ENCODE results near the gene SETDB1. TPM values are rescaled to one million over a fixed set of nuclear protein-coding genes. Genes with fewer than 3 reads are reported as not detected.
A peak's percentile ranks its signal among the peaks of the same experiment; 100 is the strongest.
"Not testable (repeated sequence)": the region's sequence is repeated elsewhere in the genome, so short reads cannot be mapped to it uniquely, and the experiment has no call there.

SETDB1 gene
- 33.0 and 51.1 TPM in 2 replicates for total RNA-seq

DNA sequence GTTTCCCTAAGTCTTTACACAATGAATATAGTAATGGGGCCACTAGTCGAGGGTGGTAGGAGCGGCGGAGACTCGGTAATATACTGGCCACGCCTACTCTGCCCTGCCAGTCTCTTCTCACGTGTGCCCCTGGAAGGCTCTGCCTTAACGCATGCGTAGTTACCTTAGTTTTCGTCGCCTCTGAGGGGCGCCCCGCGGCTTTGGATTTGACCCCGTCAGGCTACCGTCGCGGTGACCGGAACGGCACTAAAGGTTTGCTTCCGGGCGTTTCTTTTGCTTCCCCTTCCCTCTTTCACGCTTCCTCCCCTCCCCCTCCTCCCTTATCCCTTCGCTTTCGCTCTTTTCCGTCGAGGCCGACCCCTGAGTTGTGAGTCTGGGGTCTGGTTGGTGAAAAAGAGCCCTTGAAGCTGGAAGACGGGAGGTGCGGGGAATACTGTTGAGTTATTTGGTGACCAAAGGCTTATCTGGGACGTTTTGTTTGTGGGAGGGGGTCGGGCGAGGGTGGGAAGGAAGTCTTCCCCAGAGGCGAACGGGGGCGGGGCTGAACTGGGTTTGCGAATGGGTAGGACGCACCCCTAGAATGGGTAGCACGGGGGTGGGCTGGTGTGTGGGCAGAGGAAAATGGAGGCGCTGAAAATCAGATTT lies at the start of gene SETDB1:
Gene SETDB1 (plus strand): TSS at position 267 of the 645 bp plus-strand sequence. CDS start 1,352 bp downstream, outside the sequence.
- peak; percentile 93 for DNase-seq (ENCODE audit: low read depth)

DNA sequence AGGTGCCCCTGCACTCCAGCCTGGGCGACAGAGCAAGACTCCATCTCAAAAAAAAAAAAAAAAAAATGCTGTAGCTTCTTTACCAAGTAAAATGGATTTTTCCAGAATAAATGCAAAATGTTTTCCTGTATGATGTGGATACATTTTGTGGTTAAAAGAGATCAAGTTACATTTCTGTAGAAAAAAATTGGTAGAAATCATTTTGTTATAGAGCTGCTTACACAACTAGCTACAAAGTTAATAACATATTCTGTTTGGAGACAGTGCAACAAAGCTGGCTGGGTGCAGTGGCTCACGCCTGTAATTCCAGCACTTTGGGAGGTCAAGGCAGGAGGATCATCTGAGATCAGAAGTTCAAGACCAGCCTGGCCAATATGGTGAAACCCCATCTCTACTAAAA lies 47.2 kb upstream of the SETDB1 start:
- not testable (repeated sequence) for DNase-seq (ENCODE audit: low read depth)

DNA sequence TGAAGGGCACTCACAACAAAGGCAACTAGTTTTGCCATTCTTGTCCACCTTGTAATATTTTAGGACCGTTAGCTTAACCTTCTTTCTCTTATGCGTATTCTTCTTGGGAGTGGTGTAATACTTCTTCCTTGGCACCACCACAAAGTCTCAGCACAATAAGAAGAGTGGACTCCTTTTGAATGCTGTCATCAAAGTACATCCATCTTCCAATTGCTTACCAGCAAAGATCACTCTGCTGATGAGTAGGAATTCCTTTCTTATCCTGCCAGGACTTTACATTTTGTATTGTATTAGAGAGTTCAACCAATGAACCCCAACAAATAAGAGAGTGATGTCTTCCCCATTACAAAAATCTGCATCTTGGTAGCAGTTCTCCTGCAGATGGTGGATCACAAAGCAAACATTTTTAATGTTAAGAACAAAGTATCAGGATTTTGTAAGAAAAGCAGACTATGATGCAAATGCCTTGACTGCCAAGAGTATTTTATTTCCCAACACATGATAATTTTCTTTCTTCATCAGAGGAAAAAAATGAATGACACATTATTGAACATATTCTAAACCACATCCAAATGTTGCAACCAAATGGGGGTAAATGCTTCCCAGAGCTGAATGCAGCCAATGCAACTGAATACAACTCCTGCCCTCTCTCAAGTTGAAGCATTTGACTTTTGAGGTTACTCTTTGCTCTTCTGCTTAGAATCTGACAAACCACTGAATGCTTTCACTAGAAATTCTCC lies 44.7 kb upstream of the SETDB1 start:
- DNase-seq (ENCODE audit: low read depth) = peak; percentile 75

DNA sequence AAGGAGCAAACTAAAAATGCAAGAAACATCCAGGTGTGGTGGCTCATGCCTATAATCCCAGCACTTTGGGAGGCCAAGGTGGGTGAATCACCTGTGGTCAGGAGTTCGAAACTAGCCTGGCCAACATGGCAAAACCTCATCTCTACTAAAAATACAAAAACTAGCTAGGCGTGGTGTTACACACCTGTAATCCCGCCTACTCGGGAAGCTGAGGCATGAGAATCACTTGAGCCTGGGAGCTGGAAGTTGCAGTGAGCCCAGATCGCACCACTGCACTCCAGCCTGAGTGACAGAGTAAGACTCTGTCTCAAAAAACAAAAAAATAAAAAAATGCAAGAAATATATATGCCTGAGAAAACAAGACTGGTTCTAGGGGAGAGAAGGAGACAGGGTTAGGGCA lies 43.0 kb upstream of the SETDB1 start:
- DNase-seq (ENCODE audit: low read depth) = not testable (repeated sequence)

DNA sequence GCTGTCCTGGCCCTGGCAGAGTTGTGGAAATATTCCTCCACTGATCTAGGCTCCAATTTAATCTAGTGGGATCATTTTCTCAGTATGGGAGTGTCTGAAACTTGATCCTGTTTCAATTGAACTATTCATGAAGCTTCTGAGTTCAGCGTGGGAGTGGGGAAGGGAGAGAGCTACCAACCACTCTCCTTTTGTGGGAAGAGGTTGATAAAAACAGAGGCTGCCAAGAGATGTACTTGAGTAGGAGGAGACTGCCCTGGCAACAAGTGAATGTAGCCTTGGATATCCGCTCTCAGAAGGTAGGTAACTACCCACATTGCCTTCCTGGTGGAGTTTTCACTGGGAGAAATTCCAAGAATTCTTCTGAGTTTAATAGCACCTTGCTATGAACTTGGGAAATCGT lies 39.1 kb upstream of the SETDB1 start, which contains the start of gene CTXND2:
Gene CTXND2 (plus strand): TSS at position 119 of the 400 bp plus-strand sequence. CDS start 25,179 bp downstream, outside the sequence.
- DNase-seq (ENCODE audit: low read depth) = peak; percentile 73

DNA sequence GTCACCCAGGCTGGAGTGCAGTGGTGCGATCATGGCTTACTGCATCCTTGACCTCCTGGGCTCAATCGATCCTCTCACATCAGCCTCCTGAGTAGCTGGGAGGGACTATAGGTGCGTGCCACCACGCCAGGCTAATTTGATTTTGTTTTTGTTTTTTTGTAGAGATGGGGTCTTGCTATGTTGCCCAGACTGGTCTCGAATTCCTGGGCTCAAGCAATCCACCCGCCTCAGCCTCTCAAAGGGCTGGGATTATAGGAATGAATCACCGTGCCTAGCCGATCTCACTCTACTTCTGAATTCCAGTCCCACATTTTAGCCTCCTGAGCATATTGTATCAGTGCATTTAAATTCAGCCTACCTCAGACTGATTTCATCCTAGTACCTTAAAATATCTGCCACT lies 37.4 kb upstream of the SETDB1 start:
- no peak for DNase-seq (ENCODE audit: low read depth)

DNA sequence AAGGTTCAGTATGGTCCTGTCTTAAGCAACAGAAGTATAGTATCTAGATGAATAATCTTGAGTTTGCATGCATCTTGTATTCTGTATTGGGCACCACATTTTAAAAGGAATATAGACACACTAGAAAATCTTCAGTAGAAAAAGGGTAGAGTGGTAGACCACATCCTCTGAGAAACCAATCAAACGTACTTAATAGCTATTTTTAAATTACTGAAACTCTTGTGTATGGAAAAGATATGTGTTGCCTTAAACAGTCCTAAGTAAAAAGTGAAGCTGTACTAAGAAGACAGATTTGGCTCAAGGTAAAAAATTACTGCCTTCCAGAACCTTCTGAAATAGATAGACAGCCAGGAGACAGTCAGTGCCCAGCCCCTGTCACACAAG lies 36.1 kb upstream of the SETDB1 start:
- no peak for DNase-seq (ENCODE audit: low read depth)

DNA sequence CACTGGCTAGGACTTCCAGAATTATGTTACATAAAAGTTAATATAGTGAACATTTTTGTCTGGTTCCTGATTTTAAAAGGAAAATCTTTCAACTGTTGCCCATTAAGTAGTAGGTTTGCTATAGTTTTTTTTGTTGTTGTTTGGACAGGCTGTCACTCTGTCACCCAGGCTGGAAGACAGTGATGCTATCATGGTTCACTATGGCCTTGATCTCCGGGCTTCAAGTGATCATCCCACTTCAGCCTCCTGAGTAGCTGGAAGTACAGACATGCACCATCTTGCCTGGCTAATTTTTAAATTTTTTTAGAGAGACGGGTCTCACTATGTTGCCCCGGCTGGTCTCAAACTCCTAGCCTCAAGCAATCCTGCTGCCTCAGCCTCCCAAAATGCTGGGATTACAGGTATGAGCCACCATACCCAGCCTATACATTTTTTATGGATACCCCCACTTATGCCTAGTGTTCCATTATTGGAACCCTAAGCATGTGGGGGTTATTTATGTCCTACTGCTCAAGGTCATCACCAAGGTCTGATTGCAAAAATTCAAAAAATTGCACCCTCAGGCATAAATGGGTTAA lies 32.7 kb upstream of the SETDB1 start:
- DNase-seq (ENCODE audit: low read depth) = no peak

DNA sequence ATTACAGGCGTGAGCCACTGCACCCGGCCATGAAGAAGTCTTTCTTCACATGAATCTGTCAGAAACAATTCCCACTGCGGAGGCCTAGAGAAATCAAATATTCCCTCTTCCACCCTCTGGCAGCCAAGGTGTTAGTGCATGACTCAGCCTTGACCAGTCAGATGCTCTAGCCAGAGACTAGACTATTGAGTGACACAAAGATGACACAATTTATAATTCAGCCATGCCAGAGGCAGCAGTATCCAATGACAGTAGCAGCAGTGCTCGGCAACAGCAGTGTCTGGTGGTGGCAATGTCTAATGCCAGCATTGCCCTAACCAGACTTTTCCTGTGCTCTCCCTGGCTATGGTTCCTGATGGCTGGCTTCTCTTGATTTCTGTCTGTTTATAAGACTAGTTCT lies 30.5 kb upstream of the SETDB1 start:
- DNase-seq (ENCODE audit: low read depth) = peak; percentile 41

DNA sequence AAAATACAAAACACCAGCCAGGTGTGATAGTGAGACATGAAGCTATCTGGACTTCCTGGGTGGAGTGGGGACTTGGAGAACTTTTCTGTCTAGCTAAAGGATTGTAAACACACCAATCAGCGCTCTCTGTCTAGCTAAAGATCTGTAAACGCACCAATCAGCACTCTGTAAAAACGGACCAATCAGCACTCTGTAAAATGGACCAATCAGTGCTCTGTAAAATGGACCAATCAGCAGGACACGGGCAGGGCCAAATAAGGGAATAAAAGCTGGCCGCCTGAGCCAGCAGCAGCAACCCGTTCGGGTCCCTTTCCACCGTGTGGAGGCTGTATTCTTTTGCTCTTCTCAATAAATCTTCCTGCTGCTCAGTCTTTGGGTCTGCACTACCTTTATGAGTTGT lies 26.4 kb upstream of the SETDB1 start:
- not testable (repeated sequence) for DNase-seq (ENCODE audit: low read depth)

DNA sequence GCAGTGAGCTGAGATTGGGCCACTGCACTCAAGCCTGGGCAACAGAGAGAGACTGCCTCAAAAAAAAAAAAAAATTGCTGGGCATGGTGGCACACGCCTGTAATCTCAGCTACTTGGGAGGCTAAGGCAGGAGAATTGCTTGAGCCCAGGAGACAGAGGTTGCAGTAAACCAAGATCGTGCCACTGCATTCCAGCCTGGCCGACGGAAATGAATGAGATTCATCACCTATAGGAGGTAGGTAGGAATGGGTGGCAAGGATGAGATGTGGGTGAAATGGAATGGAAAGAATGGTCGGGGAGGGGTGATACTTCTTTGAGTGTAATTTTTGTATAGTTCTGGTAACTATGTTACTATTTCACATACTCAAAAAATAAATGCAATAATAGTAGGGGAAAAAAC lies 23.8 kb upstream of the SETDB1 start:
- DNase-seq (ENCODE audit: low read depth) = no peak

DNA sequence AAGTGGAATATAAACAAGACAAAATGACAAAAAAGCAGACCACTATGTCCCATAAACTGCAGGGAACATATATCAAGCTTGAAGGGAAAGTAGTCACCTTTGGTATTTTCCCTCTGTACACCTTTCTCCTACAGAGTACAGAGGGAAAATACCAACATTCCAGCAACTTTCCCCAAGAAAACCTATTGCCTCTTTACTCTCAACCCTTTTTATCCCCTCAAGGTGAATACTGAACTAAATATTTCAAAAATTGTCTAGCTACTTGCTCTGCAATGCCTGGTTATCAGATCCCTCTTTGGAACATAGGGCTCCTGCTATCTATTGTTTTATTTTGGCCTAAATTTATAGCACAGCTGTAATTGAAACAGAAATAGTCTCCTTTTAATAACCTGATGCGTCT lies 23.4 kb upstream of the SETDB1 start:
- no peak for DNase-seq (ENCODE audit: low read depth)

DNA sequence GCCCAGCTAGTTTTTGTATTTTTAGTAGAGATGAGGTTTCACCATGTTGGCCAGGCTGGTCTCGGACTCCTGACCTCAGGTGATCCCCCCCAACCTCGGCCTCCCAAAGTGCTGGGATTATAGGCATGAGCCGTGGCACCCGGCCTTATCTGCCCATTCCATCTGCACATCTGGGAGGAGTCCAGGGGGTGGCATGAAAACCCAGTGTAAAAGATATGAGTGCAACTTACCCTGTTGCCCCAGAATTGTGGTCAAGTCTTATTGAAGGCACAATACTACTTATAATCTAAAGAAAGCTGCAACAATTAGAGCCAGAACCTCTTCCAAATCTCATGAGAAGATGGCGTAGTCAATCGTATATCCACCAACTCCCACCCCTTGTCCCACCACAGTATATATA lies 20.9 kb upstream of the SETDB1 start:
- DNase-seq (ENCODE audit: low read depth) = no peak

DNA sequence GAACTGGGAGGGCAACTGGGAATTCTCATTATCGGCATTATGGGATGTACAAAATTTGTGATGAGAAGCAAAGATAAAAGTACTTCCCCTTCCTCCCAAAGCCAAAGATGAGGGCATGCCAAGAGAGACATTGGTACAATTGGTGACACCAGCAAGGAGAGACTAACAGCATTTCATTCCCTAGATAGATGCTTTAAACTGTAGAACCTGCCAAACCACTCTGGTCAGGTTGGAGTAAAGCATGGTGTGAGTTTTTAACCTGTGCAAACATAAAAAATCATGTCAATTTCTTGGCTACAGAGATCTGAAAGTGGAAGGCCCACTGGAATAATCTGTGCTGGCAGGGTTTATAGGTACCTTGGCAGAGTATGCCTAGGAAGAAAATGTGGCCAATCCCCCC lies 19.8 kb upstream of the SETDB1 start:
- DNase-seq (ENCODE audit: low read depth) = no peak

DNA sequence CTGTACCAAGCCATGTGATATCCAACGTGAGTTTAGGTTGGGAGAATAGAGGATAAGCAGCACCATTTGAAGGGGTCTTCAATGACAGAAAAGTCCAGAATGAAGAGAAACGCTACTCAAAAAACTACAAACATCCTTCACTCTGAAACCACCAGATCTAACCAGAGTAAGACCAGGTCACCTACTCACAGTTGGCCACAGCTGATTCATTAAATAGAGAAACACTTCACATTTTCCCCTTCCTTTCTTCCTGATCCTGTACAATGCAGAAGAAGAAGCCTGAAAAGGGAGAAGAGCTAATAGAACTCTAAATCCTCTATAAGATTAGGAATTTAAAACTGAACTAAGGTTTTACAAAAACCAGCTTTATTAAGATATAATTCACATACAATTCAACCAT lies 19.4 kb upstream of the SETDB1 start:
- DNase-seq (ENCODE audit: low read depth) = no peak

DNA sequence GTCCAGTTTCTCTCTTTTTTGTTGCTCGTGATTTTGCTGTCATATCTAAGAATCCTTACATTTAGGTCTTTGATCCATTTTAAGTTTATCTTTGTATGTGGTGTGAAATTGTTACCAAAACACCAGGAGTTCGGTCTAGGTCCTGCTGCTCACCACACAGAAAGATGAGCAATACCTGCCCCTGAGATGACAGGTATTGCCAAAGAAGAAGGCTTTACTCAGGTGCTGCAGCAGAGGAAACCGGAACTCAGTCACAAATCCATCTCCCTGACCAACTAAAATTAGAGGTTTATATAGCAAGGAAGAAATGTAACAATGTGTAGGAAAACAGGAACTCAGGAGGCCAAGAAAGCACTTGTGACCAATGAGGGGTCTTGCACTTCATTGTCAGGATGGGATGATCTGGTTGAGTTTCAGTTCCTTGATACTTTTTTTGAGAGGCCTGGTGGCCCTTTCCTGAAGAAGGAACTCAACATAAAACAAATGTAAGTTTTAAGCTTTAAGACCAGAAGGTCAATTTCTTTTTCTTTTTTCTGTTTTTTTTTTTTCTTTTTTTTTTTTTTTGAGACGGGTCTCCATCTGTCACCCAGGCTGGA lies 16.5 kb upstream of the SETDB1 start:
- DNase-seq (ENCODE audit: low read depth) = no peak

DNA sequence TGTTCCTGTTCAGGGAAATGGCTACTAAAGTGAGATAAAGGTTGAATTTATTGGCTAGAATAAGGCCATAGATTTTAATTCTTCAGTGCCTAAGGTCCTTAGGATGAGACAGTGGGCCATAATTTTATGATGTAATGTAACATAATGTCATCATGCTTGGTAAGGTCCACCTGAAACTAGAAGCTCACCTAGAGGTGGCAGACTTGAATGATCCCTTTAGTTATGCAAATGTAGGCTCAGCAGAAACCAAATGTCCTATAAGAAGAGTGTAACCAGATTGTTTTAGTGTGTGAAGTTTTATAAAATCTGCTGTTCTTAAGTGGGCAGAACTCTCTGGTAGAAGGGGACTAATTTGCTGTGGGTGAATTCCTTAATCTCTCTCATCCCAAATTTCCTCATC lies 13.5 kb upstream of the SETDB1 start:
- DNase-seq (ENCODE audit: low read depth) = no peak

DNA sequence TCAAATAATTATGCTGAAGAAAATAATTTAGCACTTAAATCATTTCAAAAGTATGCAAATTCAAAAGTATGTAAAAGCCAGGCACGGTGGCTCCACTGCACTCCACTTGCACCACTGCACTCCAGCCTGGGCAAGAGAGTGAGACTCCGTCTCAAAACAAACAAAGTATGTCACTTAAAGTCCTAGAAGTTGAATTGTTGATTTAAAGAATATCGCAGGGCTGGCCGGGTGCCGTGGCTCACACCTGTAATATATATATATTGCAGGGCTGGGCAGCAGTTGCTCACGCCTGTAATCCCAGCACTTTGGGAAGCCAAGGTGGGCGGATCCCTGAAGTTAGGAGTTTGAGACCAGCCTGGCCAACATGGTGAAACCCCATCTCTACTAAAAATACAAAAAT lies 8.8 kb upstream of the SETDB1 start:
- no peak for DNase-seq (ENCODE audit: low read depth)

DNA sequence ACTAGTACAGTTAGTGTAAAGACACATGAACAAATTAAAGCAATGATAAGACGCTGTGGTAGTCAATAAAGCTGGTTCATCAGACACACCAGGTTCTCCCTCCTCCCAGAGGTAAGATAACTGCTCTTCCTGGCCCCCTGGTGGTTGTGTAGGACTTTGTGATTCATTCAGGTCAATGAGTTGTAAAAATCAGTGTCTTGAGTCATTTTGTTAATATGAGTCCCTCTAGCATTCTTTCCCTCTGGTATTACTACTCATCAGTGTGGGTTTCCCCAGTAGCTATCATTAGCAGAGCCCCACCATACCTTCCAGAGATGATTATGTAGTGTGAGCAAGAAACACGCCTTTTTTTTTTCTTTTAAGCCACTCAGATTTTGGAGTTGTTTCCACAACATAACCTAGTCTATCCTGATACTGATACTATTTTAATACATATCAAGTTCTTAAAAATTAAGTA lies 3.6 kb upstream of the SETDB1 start:
- peak; percentile 92 for DNase-seq (ENCODE audit: low read depth)

DNA sequence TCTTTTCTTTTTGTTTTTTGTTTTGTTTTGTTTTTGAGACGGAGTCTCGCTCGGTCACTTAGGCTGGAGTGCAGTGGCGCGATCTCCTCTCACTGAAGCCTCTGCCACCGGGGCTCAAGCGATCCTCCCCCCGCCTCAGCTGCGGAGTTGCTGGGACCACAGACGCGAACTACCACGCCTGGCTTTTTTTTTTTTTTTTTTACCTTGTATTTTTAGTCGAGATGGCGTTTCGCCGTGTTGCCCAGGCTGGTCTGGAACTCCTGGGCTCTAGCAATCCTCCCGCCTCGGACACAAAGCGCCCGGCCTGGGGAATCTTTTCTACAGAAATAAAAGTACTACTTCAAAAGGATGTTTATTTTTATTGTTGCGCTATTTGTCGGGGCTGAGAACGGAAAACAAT lies 1.1 kb upstream of the SETDB1 start:
- no peak for DNase-seq (ENCODE audit: low read depth)

DNA sequence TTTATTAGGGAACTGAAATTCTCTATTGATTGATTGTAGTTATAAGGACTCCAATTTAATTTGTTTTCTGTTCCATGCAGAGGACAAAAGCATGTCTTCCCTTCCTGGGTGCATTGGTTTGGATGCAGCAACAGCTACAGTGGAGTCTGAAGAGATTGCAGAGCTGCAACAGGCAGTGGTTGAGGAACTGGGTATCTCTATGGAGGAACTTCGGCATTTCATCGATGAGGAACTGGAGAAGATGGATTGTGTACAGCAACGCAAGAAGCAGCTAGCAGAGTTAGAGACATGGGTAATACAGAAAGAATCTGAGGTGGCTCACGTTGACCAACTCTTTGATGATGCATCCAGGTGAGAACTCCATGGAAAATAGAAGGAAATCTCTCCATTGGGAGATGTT lies 1.5 kb downstream of the SETDB1 start:
- no peak for DNase-seq (ENCODE audit: low read depth)

DNA sequence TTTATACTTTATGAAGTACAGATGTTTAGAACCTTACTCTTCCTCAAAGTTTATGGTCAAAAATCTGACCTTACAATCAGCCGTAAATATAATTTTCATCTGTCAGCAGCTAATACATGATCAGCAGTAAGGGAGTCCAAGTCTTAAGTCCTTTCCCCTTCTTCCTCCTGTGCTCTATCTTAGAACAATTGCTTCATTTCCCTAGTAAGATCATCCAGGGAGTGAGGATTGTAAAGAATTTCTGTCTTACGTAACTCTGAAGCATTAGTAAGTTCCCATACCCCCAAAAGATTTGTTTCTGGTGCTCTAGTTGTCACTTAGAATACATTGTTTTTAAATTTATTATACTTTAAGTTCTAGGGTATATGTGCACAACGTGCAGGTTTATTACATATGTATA lies 2.1 kb downstream of the SETDB1 start:
- peak; percentile 3 for DNase-seq (ENCODE audit: low read depth)

DNA sequence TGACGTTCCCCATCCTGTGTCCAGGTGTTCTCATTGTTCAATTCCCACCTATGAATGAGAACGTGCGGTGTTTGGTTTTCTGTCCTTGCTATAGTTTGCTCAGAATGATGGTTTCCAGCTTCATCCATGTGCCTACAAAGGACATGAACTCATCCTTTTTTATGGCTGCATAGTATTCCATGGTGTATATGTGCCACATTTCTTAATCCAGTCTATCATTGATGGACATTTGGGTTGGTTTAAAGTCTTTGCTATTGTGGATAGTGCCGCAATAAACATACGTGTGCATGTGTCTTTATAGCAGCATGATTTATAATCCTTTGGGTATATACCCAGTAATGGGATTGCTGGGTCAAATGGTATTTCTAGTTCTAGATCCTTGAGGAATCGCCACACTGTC lies 2.6 kb downstream of the SETDB1 start:
- DNase-seq (ENCODE audit: low read depth) = not testable (repeated sequence)

Measured in renal cortical epithelial cell (primary cell).